ENCODE results near the gene BMP5. TPM values are rescaled to one million over a fixed set of nuclear protein-coding genes. Genes with fewer than 3 reads are reported as not detected.

BMP5 gene
- total and polyA plus RNA-seq, 9 of the 15 experiments (the other 6 are each of a cell fraction or from before 2014, with no cell fraction given) = not detected

- no peaks in the 10 kb centered on the region for H3K27me3 ChIP-seq (ENCODE audit: control insufficient read depth in 2 of 2, insufficient read depth in 2 of 2, low read length in 2 of 2)
- ChIA-PET POLR2A (no interaction called here), CTCF (ENCODE audit: low intra/inter-chr PET ratio) (no interaction called here)
- WGBS (ENCODE audit: insufficient coverage, low coverage, missing lambda C conversion rate) = 0% methylated on average over 2 of the region's 2 CpGs
- H3K4me3 ChIP-seq = no peak overlapping the region
- H3K79me2 ChIP-seq (ENCODE audit: control insufficient read depth, insufficient read depth, low read length) = no peaks in the 10 kb centered on the region
- no peaks in the 10 kb centered on the region for H3K4me1 ChIP-seq (replicated peaks in 1 of 2; ENCODE audit: control insufficient read depth in 2 of 2, insufficient read depth in 2 of 2, low read length in 2 of 2)
- no peak overlapping the region for H3K27ac ChIP-seq (ENCODE audit: extremely low read depth, low read depth, low read length)
- H3K4me2 ChIP-seq (ENCODE audit: insufficient read depth, low read length) = no peak overlapping the region
- no peak overlapping the region for H3K9ac ChIP-seq (ENCODE audit: insufficient read depth in 1 of 2, low read depth in 2 of 2, low read length in 2 of 2)
- H2AFZ ChIP-seq (ENCODE audit: low read depth, low read length) = no peak overlapping the region
- in situ Hi-C loops (cut with MboI) = no loop called here
- no peaks in the 10 kb centered on the region; the same call in 1 of the 2 replicates for H3K9me3 ChIP-seq (replicated peaks; ENCODE audit: control insufficient read depth, insufficient read depth, low read depth, low read length)
- H3K9me1 ChIP-seq (ENCODE audit: control insufficient read depth, insufficient read depth, low read length) = no peaks in the 10 kb centered on the region
- no peaks in the 10 kb centered on the region for H3K36me3 ChIP-seq (ENCODE audit: control insufficient read depth, insufficient read depth, low read length)
- TF ChIP-seq ZBTB40 (IDR thresholded peaks at IDR 0.05) (no peak), ZBTB40 (CRISPR knock-in tag; IDR thresholded peaks at IDR 0.05) (no peak), CEBPG (CRISPR knock-in tag; IDR thresholded peaks at IDR 0.05) (no peak), CEBPG (tag; conservative IDR thresholded peaks at IDR 0.05 in 1 of 2, IDR thresholded peaks at IDR 0.05 in 1 of 2) (0 out of 4 replicates have a peak, but pooled peaks of 1 of the 2 experiments have one; percentile 24)
- ATAC-seq = no peak
- no peak for DNase-seq (ENCODE audit: extremely low read depth in 1 of 4, low spot score in 3 of 4)
- no peak for FAIRE-seq
- BruUV-seq (replicated peaks) = no TSS peak
- H4K20me1 ChIP-seq (replicated peaks; ENCODE audit: control insufficient read depth, insufficient read depth, low read length) = no peaks in the 10 kb centered on the region
- intact Hi-C loops (cut with micrococcal nuclease) = no loop called here
Measured at GRCh38 chr6:55918639-55919038, 43.2 kb upstream of the BMP5 start.

Data from K562 (cell line).